GM12878 (cell line): ENCODE data around the gene ERC2.

ENCODE experiments used
- CBFB ChIP-seq: IDR thresholded peaks from 2 replicates; pipeline ENCODE4 v1.6.1; 2016; ENCODE audit warnings: antibody characterized with exemption, low read depth
- EZH2 ChIP-seq: IDR thresholded peaks from 2 replicates; pipeline ENCODE4 v1.6.1; 2012; ENCODE audit warnings: low read depth, mild to moderate bottlenecking, control low read depth, inconsistent platforms, low read length, borderline replicate concordance; ENCODE audit not compliant: control insufficient read depth
- HCFC1 ChIP-seq: fragments of 150-350 bp; IDR thresholded peaks from 2 replicates; pipeline ENCODE4 v1.6.1; 2014; ENCODE audit warnings: low read length
- JUND ChIP-seq: IDR thresholded peaks from 2 replicates; pipeline ENCODE4 v1.6.1; 2012; ENCODE audit warnings: low read depth, mild to moderate bottlenecking, low read length, improper control_type of control experiment, moderate library complexity
- MYC ChIP-seq: IDR thresholded peaks from 2 replicates; pipeline ENCODE4 v1.6.1; 2011; ENCODE audit warnings: mild to moderate bottlenecking, low read length, moderate library complexity, inconsistent platforms; ENCODE audit not compliant: insufficient read depth, insufficient replicate concordance, insufficient read length, severe bottlenecking
- POLR2AphosphoS2 ChIP-seq: IDR thresholded peaks from 2 replicates; pipeline ENCODE4 v1.6.1; 2011; ENCODE audit warnings: low read depth, mild to moderate bottlenecking, low read length, improper control_type of control experiment, moderate library complexity
- POLR2AphosphoS5 ChIP-seq: IDR thresholded peaks from 2 replicates; pipeline ENCODE4 v1.6.1; 2011; ENCODE audit warnings: mild to moderate bottlenecking, low read length, inconsistent platforms
- SMAD1 ChIP-seq: fragments of 450-650 bp; IDR thresholded peaks from 2 replicates; pipeline ENCODE4 v1.6.1; 2018; ENCODE audit warnings: mild to moderate bottlenecking, low read depth; ENCODE audit not compliant: partially characterized antibody
- TF ChIP-seq, protein P1 (sequence below): IDR thresholded peaks from 2 replicates; pipeline ENCODE4 v1.6.1; 2012; ENCODE audit warnings: low read depth, low read length, improper control_type of control experiment
- TF ChIP-seq, protein P2 (sequence below), 3 experiments: IDR thresholded peaks in 2 of 3; conservative IDR thresholded peaks in 1 of 3; 2 replicates each; pipeline ENCODE4 v1.5.1; 2011; ENCODE audit warnings: low read depth in 3 of 3, low read length in 3 of 3, mild to moderate bottlenecking in 3 of 3, control low read depth in 2 of 3, moderate library complexity in 2 of 3, inconsistent platforms in 1 of 3, mixed read lengths in 1 of 3; ENCODE audit not compliant: control insufficient read depth in 2 of 3, insufficient read depth in 1 of 3; ENCODE audit errors: extremely low read depth in 1 of 3

DNA sequence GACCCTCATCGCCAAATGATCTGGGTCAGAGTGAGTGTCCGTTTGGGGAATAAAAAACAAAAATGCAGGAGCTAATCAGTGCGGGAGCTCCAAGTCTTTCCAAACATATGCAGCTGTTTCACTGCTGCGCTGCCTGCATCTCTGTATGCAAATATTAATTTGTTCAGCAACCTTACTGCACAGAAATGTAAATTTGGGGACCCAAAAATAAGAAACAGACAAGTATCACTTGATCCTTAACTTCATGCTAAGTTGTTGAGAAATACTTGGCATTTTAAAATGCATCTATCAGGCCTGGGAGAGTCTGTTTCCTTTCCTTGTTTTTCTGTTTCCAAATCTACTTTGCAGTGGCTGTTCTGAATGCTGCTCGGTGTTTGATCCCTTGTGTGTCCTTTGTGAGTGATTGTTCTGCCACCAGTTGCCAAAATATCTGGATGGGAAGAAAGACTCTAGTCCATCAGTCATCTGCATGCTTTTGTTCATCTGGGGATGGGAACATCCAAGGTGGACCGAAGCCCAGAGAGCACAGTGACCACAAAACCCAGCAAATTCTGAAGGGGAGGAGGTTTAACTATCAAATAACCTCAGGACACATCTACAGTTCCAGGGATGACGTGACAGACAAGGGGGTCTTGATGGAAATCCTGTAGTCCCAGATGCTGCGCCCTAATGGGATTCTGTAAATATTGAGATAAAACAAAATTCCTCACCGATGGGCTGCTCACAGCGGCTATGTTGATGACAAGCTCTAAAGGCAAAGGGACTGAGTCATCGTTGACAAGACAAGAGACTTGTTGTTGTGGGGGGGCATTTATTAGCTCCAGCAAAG is 781.6 kb downstream of the ERC2 start:
- TF ChIP-seq JUND (no peak), CBFB (no peak), EZH2 (no peak), HCFC1 (no peak), SMAD1 (no peak), POLR2AphosphoS2 (no peak), MYC (no peak), POLR2AphosphoS5 (no peak)
- TF ChIP-seq, protein P1, sequence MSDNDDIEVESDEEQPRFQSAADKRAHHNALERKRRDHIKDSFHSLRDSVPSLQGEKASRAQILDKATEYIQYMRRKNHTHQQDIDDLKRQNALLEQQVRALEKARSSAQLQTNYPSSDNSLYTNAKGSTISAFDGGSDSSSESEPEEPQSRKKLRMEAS: no peak
- TF ChIP-seq, protein P2, sequence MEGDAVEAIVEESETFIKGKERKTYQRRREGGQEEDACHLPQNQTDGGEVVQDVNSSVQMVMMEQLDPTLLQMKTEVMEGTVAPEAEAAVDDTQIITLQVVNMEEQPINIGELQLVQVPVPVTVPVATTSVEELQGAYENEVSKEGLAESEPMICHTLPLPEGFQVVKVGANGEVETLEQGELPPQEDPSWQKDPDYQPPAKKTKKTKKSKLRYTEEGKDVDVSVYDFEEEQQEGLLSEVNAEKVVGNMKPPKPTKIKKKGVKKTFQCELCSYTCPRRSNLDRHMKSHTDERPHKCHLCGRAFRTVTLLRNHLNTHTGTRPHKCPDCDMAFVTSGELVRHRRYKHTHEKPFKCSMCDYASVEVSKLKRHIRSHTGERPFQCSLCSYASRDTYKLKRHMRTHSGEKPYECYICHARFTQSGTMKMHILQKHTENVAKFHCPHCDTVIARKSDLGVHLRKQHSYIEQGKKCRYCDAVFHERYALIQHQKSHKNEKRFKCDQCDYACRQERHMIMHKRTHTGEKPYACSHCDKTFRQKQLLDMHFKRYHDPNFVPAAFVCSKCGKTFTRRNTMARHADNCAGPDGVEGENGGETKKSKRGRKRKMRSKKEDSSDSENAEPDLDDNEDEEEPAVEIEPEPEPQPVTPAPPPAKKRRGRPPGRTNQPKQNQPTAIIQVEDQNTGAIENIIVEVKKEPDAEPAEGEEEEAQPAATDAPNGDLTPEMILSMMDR (IDR thresholded peaks at IDR 0.05 in 2 of 3, conservative IDR thresholded peaks at IDR 0.05 in 1 of 3; ENCODE audit: control insufficient read depth in 2 of 3, extremely low read depth in 1 of 3, insufficient read depth in 1 of 3, low read depth in 3 of 3, low read length in 3 of 3): no peak
